CD4-positive, alpha-beta memory T cell (primary cell): Measurements from ENCODE around the gene KANSL1. TPM values are rescaled to one million over a fixed set of nuclear protein-coding genes. Genes with fewer than 3 reads are reported as not detected.
"Not testable (repeated sequence)": the region's sequence is repeated elsewhere in the genome, so short reads cannot be mapped to it uniquely, and the experiment has no call there.

Experiments used
- CTCF ChIA-PET: fragments of 350-600 bp; sonication (Branson Sonifier 250); formaldehyde crosslinking; loops from one replicate; lab custom pipeline; 2021; ENCODE audit warnings: inconsistent platforms; ENCODE audit not compliant: partially characterized antibody; lab: Charles Lee
- POLR2A ChIA-PET: fragments of 350-600 bp; sonication (Branson Sonifier 250); formaldehyde crosslinking; loops from one replicate; lab custom pipeline; 2021; ENCODE audit not compliant: partially characterized antibody; lab: Charles Lee
- DNase-seq, 5 donors: peaks; one replicate each; pipeline versions ENCODE4 v3.0.0 to v3.0.0-alpha.2; 2020 to 2022; ENCODE audit warnings: mixed read lengths in 1 of 5
- H3K27ac ChIP-seq: one replicate; pipeline ENCODE4 v1.7.0; 2013; ENCODE audit warnings: low read depth, low read length
- H3K27me3 ChIP-seq: 2 replicates; pipeline ENCODE4 v1.7.0; 2013; ENCODE audit warnings: mild to moderate bottlenecking, low read length, moderate library complexity; ENCODE audit not compliant: insufficient read depth
- H3K36me3 ChIP-seq: 2 replicates; pipeline ENCODE4 v1.7.0; 2013; ENCODE audit warnings: mild to moderate bottlenecking, low read length, moderate library complexity; ENCODE audit not compliant: insufficient read depth
- H3K4me1 ChIP-seq: 2 replicates; pipeline ENCODE4 v1.7.0; 2013; ENCODE audit warnings: mild to moderate bottlenecking, low read length, moderate library complexity; ENCODE audit not compliant: insufficient read depth
- H3K4me3 ChIP-seq, 2 donors: one replicate each; pipeline ENCODE4 v1.7.0; 2013; ENCODE audit warnings: low read length in 2 of 2, mild to moderate bottlenecking in 1 of 2
- H3K9me3 ChIP-seq, 2 donors: one replicate each; pipeline ENCODE4 v1.7.0; 2013; ENCODE audit warnings: low read length in 2 of 2, control low read depth in 1 of 2; ENCODE audit not compliant: control insufficient read depth in 1 of 2
- H3K27ac Mint-ChIP-seq, 7 donors: one replicate each; pipeline ENCODE4 v1.8.0; 2020 to 2021; ENCODE audit warnings: mixed read lengths in 7 of 7, mild to moderate bottlenecking in 6 of 7, inconsistent platforms in 3 of 7, moderate library complexity in 3 of 7
- H3K27me3 Mint-ChIP-seq, 2 donors: one replicate each; pipeline ENCODE4 v1.8.0; 2020 to 2021; ENCODE audit warnings: mixed read lengths in 2 of 2
- H3K36me3 Mint-ChIP-seq, 2 donors: one replicate each; pipeline ENCODE4 v1.8.0; 2020 to 2021; ENCODE audit warnings: mixed read lengths in 2 of 2, inconsistent platforms in 1 of 2, mild to moderate bottlenecking in 1 of 2
- H3K4me1 Mint-ChIP-seq, 4 donors: one replicate each; pipeline ENCODE4 v1.8.0; 2020 to 2021; ENCODE audit warnings: mixed read lengths in 4 of 4, mild to moderate bottlenecking in 1 of 4
- H3K4me3 Mint-ChIP-seq, 8 donors: one replicate each; pipeline ENCODE4 v1.8.0; 2020 to 2021; ENCODE audit warnings: mixed read lengths in 8 of 8, mild to moderate bottlenecking in 7 of 8, moderate library complexity in 6 of 8, inconsistent platforms in 3 of 8
- H3K9me3 Mint-ChIP-seq, 8 donors: one replicate each; pipeline ENCODE4 v1.8.0; 2020 to 2021; ENCODE audit warnings: mixed read lengths in 8 of 8, mild to moderate bottlenecking in 5 of 8, inconsistent platforms in 3 of 8, moderate library complexity in 1 of 8
- intact Hi-C: fragments of 100-400 bp; cut with micrococcal nuclease; formaldehyde crosslinking; loops from one replicate; pipeline ENCODE4 v1.15.1; 2023
- polyA plus RNA-seq, 2 donors: library from polyadenylated mRNA; unstranded; fragments of 300-500 nt; fragmentation: Illumina TruSeq; gene quantifications; one replicate each; pipeline ENCODE4 v1.2.3, GENCODE V29; 2021
- total RNA-seq, 2 experiments: library from RNA; stranded (reverse); gene quantifications; one replicate each; pipeline ENCODE4 v1.2.3, GENCODE V29; 2021

The KANSL1 gene
- total and polyA plus RNA-seq, 4 experiments from 2014 or later: 6.7 to 206 (median 107) TPM

- intact Hi-C loops: no loop called here
- H3K27ac Mint-ChIP-seq: no peak overlapping the region
- H3K27me3 Mint-ChIP-seq: no peaks in the 10 kb centered on the region
- ChIA-PET POLR2A (interaction anchor here (1.4 kb wide), 1 partner anchor 100 kb away, joined by 3 read pairs; the partner anchor contains the start of gene KANSL1), CTCF (no interaction called here)
- H3K4me3 Mint-ChIP-seq: no peak overlapping the region
- Histone ChIP-seq H3K4me1 (peaks cover 25% of the 10 kb centered on the region), H3K36me3 (peaks cover 8% of the 10 kb centered on the region), H3K27ac (no peak overlapping the region), H3K9me3 (no peaks in the 10 kb centered on the region), H3K27me3 (no peaks in the 10 kb centered on the region), H3K4me3 (no peak overlapping the region)
- H3K36me3 Mint-ChIP-seq: peaks cover 7 to 53% of the 10 kb centered on the region in 2 donors
- H3K4me1 Mint-ChIP-seq: peaks cover 33 to 75% (median 47%) of the 10 kb centered on the region in 4 donors
- no peaks in the 10 kb centered on the region for H3K9me3 Mint-ChIP-seq
- DNase-seq: no peak
Observed at GRCh38 chr17:46092991-46093390, 100.2 kb downstream of the KANSL1 start.

GRCh38 chr17:46090871-46091270 is 102.4 kb downstream of the KANSL1 start:
- peaks cover 0 to 2% (median 0%) of the 10 kb centered on the region in 8 donors for H3K9me3 Mint-ChIP-seq
- peaks cover 8% of the 10 kb centered on the region for H3K36me3 ChIP-seq
- H3K36me3 Mint-ChIP-seq: peaks cover 7 to 65% of the 10 kb centered on the region in 2 donors
- no peak for DNase-seq
- no peaks in the 10 kb centered on the region for H3K9me3 ChIP-seq
- ChIA-PET POLR2A (interaction anchor here (1.7 kb wide), 1 partner anchor 55 kb away, joined by 4 read pairs; no protein-coding TSS in a partner anchor), CTCF (interaction anchor here (0.8 to 2.1 kb wide), 4 partner anchors 102 to 122 kb away, joined by 3 to 7 read pairs (median 5); partner anchors contain the start of gene KANSL1)
- H3K27ac Mint-ChIP-seq: peak overlapping the region in 1 of 7 donors; percentile 79
- peaks cover 18% of the 10 kb centered on the region for H3K4me1 ChIP-seq
- H3K4me1 Mint-ChIP-seq: peaks cover 37 to 73% (median 51%) of the 10 kb centered on the region in 4 donors
- H3K4me3 ChIP-seq: no peak overlapping the region
- no peaks in the 10 kb centered on the region for H3K27me3 Mint-ChIP-seq
- H3K4me3 Mint-ChIP-seq: peak overlapping the region in 1 of 8 donors; percentile 6
- no peaks in the 10 kb centered on the region for H3K27me3 ChIP-seq
- intact Hi-C loops: no loop called here
- H3K27ac ChIP-seq: no peak overlapping the region

GRCh38 chr17:46089389-46089965 is 103.8 kb downstream of the KANSL1 start:
- CTCF ChIA-PET: interaction anchor here (1.1 to 2.1 kb wide), 2 partner anchors 45 to 124 kb away, joined by 3 to 7 read pairs; no protein-coding TSS in a partner anchor

GRCh38 chr17:46088595-46088994 is 104.6 kb downstream of the KANSL1 start:
- Histone ChIP-seq H3K36me3 (no peaks in the 10 kb centered on the region), H3K9me3 (no peaks in the 10 kb centered on the region), H3K27ac (no peak overlapping the region), H3K27me3 (no peaks in the 10 kb centered on the region), H3K4me3 (no peak overlapping the region), H3K4me1 (peaks cover 18% of the 10 kb centered on the region)
- CTCF ChIA-PET: no interaction called here
- peak overlapping the region in 4 of 7 donors; percentile 19 to 66 (median 46) for H3K27ac Mint-ChIP-seq
- no peaks in the 10 kb centered on the region for H3K27me3 Mint-ChIP-seq
- H3K9me3 Mint-ChIP-seq: peaks cover 0 to 2% (median 0%) of the 10 kb centered on the region in 8 donors
- POLR2A ChIA-PET: interaction anchor here (0.7 kb wide), 1 partner anchor 105 kb away, joined by 3 read pairs; the partner anchor contains the start of gene KANSL1
- H3K36me3 Mint-ChIP-seq: peaks cover 7 to 59% of the 10 kb centered on the region in 2 donors
- intact Hi-C loops: no loop called here
- no peak for DNase-seq
- H3K4me3 Mint-ChIP-seq: no peak overlapping the region
- peaks cover 39 to 72% (median 55%) of the 10 kb centered on the region in 4 donors for H3K4me1 Mint-ChIP-seq

More at GRCh38 chr17:46089389-46089965, 103.8 kb downstream of the KANSL1 start:
- peak overlapping the region in 5 of 7 donors; percentile 4 to 66 (median 61) for H3K27ac Mint-ChIP-seq
- DNase-seq: no peak
- Histone ChIP-seq H3K4me1 (peaks cover 14% of the 10 kb centered on the region), H3K27ac (no peak overlapping the region), H3K9me3 (no peaks in the 10 kb centered on the region), H3K27me3 (no peaks in the 10 kb centered on the region), H3K36me3 (peaks cover 7% of the 10 kb centered on the region), H3K4me3 (no peak overlapping the region)
- H3K27me3 Mint-ChIP-seq: no peaks in the 10 kb centered on the region
- H3K4me1 Mint-ChIP-seq: peaks cover 41 to 73% (median 55%) of the 10 kb centered on the region in 4 donors
- POLR2A ChIA-PET: interaction anchor here (1.3 kb wide), 1 partner anchor 98 kb away, joined by 3 read pairs; no protein-coding TSS in a partner anchor
- peaks cover 7 to 68% of the 10 kb centered on the region in 2 donors for H3K36me3 Mint-ChIP-seq
- H3K9me3 Mint-ChIP-seq: peaks cover 0 to 2% (median 0%) of the 10 kb centered on the region in 8 donors
- H3K4me3 Mint-ChIP-seq: peak overlapping the region in 1 of 8 donors; percentile 6
- intact Hi-C loops: no loop called here

- DNase-seq, H3K27me3 Mint-ChIP-seq, intact Hi-C loops, H3K9me3 Mint-ChIP-seq, H3K27me3 ChIP-seq, H3K9me3 ChIP-seq, H3K4me3 Mint-ChIP-seq, H3K36me3 ChIP-seq, H3K27ac ChIP-seq, H3K4me3 ChIP-seq: not testable (repeated sequence)
- ChIA-PET CTCF (interaction anchor here (1.0 kb wide), 1 partner anchor 30 kb away, joined by 3 read pairs; no protein-coding TSS in a partner anchor), POLR2A (interaction anchor here (0.7 kb wide), 1 partner anchor 105 kb away, joined by 3 read pairs; the partner anchor contains the start of gene KANSL1)
- peaks cover 26% of the 10 kb centered on the region for H3K4me1 ChIP-seq
- peaks cover 7 to 52% of the 10 kb centered on the region in 2 donors for H3K36me3 Mint-ChIP-seq
- H3K27ac Mint-ChIP-seq: peak overlapping the region in 3 of 7 donors; percentile 19 to 65 (median 30)
- H3K4me1 Mint-ChIP-seq: peaks cover 40 to 76% (median 57%) of the 10 kb centered on the region in 4 donors
Observed at GRCh38 chr17:46087871-46088270, 105.4 kb downstream of the KANSL1 start.

- peaks cover 46 to 80% (median 63%) of the 10 kb centered on the region in 4 donors for H3K4me1 Mint-ChIP-seq
- no peak overlapping the region for H3K4me3 Mint-ChIP-seq
- intact Hi-C loops: no loop called here
- H3K9me3 ChIP-seq: no peaks in the 10 kb centered on the region
- H3K27me3 ChIP-seq: no peaks in the 10 kb centered on the region
- H3K36me3 Mint-ChIP-seq: peaks cover 7 to 54% of the 10 kb centered on the region in 2 donors
- DNase-seq: no peak
- H3K27ac ChIP-seq: no peak overlapping the region
- ChIA-PET POLR2A (interaction anchor here (1.0 kb wide), 1 partner anchor 22 kb away, joined by 3 read pairs; no protein-coding TSS in a partner anchor), CTCF (interaction anchor here (1.0 kb wide), 1 partner anchor 29 kb away, joined by 3 read pairs; no protein-coding TSS in a partner anchor)
- no peaks in the 10 kb centered on the region for H3K36me3 ChIP-seq
- H3K27ac Mint-ChIP-seq: peak overlapping the region in 2 of 7 donors; percentile 14 to 22
- no peaks in the 10 kb centered on the region for H3K27me3 Mint-ChIP-seq
- peaks cover 29% of the 10 kb centered on the region for H3K4me1 ChIP-seq
- peaks cover 0 to 2% (median 0%) of the 10 kb centered on the region in 8 donors for H3K9me3 Mint-ChIP-seq
- H3K4me3 ChIP-seq: no peak overlapping the region
Observed at GRCh38 chr17:46086821-46087220, 106.4 kb downstream of the KANSL1 start.

GRCh38 chr17:46085522-46085921 is 107.7 kb downstream of the KANSL1 start:
- Histone ChIP-seq H3K4me1 (peaks cover 29% of the 10 kb centered on the region), H3K36me3 (no peaks in the 10 kb centered on the region), H3K27ac (no peak overlapping the region), H3K9me3 (no peaks in the 10 kb centered on the region), H3K4me3 (no peak overlapping the region), H3K27me3 (no peaks in the 10 kb centered on the region)
- Mint-ChIP-seq H3K9me3 (peaks cover 0 to 2% (median 0%) of the 10 kb centered on the region in 8 donors), H3K4me1 (peaks cover 46 to 83% (median 64%) of the 10 kb centered on the region in 4 donors), H3K4me3 (no peak overlapping the region), H3K27ac (peak overlapping the region in 1 of 7 donors; percentile 23), H3K36me3 (peaks cover 15 to 54% of the 10 kb centered on the region in 2 donors), H3K27me3 (no peaks in the 10 kb centered on the region)
- no peak for DNase-seq
- ChIA-PET CTCF (no interaction called here), POLR2A (no interaction called here)
- intact Hi-C loops: no loop called here
